Measurements from ENCODE around the gene HCFC2. TPM values are rescaled to one million over a fixed set of nuclear protein-coding genes. Genes with fewer than 3 reads are reported as not detected.
A peak's percentile ranks its signal among the peaks of the same experiment; 100 is the strongest.

HCFC2 gene
- total and polyA plus RNA-seq, 4 donors: 9.1 to 32.3 (median 20.1) TPM

DNA sequence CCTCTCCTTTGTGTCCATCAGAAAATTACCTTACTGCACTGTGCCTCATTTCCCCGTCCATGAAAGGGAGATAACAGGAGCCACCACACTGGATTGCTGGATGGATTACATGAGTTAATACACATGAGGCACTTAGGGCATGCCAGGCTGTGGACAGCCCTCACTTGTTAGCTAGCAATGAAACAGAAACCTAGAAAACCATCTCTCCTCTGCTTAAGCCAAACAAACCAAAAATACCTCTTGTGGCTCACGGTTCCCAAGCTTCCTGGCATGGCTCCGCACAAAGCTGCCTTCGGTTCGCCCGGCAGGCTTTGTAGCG lies 660 bp upstream of the HCFC2 start:
- H3K9me3 ChIP-seq (ENCODE audit: control insufficient read depth, low read length): no peaks in the 10 kb centered on the region
- intact Hi-C loops (cut with DNase I): loop anchor here in 1 of 2 donors (5.0 kb wide), 1 partner anchor 96 kb away; the partner anchor contains the start of gene TDG
- DNase-seq (no peak), ATAC-seq (ENCODE audit: low FRiP score) (peak; percentile 41)
- 0% methylated on average over 7 of the region's 7 CpGs for WGBS, 2 donors
- peak overlapping the region; percentile 31 to 85 for H3K27ac ChIP-seq (ENCODE audit: low read depth in 1 of 2, low read length in 2 of 2)
- H3K27me3 ChIP-seq (ENCODE audit: control insufficient read depth in 1 of 2, insufficient read depth in 2 of 2, low read length in 1 of 2): no peaks in the 10 kb centered on the region
- H3K36me3 ChIP-seq (ENCODE audit: control insufficient read depth in 1 of 2, insufficient read depth in 2 of 2, low read length in 1 of 2): no peaks in the 10 kb centered on the region
- H3K4me1 ChIP-seq (ENCODE audit: control insufficient read depth in 1 of 2, insufficient read depth in 2 of 2, low read length in 2 of 2): peaks cover 2 to 4% of the 10 kb centered on the region in 2 donors
- peak overlapping the region; percentile 36 to 96 for H3K4me3 ChIP-seq (ENCODE audit: low read length in 2 of 2)

DNA sequence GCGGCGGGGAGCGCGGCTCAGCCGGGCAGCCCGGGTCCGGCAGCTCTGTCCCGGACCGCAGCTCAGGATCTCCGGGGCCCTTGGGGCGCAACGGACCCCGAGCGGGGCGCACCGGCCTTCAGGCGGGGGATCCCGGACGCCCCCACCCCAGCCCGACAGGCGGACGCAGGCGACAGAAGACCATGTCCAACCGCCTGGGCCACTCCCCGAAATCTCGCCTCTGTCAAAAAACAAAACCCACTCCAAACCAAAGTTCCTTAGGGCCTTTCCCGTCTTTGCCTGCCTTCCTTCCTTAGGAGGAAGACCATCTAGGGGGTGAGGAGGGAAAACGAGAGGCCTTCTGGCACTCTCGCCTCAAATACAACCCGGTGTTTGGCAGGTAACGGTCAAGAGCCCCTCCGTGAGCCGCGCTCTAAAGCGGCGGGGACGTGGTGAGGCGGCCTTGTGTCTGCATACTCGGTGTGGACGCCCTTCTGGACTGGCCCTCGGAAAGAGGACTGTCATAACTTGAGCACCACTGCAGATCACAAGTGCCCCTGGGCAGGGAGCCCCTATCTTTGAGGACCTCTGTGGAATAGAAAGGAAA lies 604 bp downstream of the HCFC2 start:
- Histone ChIP-seq H3K27ac (ENCODE audit: low read depth in 1 of 2, low read length in 2 of 2) (peak overlapping the region in 1 of 2 donors; percentile 55), H3K4me3 (ENCODE audit: low read length in 2 of 2) (peak overlapping the region; percentile 80 to 96), H3K36me3 (ENCODE audit: control insufficient read depth in 1 of 2, insufficient read depth in 2 of 2, low read length in 1 of 2) (peaks cover 0 to 2% of the 10 kb centered on the region in 2 donors), H3K4me1 (ENCODE audit: control insufficient read depth in 1 of 2, insufficient read depth in 2 of 2, low read length in 2 of 2) (peaks cover 2 to 4% of the 10 kb centered on the region in 2 donors), H3K27me3 (ENCODE audit: control insufficient read depth in 1 of 2, insufficient read depth in 2 of 2, low read length in 1 of 2) (no peaks in the 10 kb centered on the region), H3K9me3 (ENCODE audit: control insufficient read depth, low read length) (no peaks in the 10 kb centered on the region)
- intact Hi-C loops (cut with DNase I): loop anchor here in 1 of 2 donors (5.0 kb wide), 1 partner anchor 98 kb away; the partner anchor contains the start of gene TDG
- ATAC-seq (ENCODE audit: low FRiP score) (no peak), DNase-seq (peak in 1 of 2 donors; percentile 48)
- WGBS, 2 donors: 0% methylated on average over 33 to 41 of the region's 41 CpGs

DNA sequence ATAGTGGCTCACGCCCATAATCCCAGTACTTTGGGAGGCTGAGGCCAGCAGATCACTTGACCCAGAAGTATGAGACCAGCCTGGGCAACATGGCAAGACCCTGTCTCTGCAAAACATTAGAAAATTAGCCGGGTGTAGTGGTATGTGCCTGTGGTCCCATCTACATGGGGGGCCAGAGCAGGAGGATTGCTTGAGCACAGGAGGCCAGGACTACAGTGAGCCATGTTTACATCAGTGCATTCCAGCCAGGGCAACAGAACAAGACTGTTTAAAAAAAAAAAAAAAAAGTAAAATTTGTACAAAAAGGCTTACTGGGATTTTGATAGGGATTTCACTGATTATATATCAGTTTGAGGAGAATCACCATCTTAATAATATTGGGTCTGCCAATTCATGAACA lies 7.8 kb downstream of the HCFC2 start:
- peaks cover 2 to 4% of the 10 kb centered on the region in 2 donors for H3K36me3 ChIP-seq (ENCODE audit: control insufficient read depth in 1 of 2, insufficient read depth in 2 of 2, low read length in 1 of 2)
- no peaks in the 10 kb centered on the region for H3K9me3 ChIP-seq (ENCODE audit: control insufficient read depth, low read length)
- no peak for DNase-seq
- no peak for ATAC-seq (ENCODE audit: low FRiP score)
- no peaks in the 10 kb centered on the region for H3K4me1 ChIP-seq (ENCODE audit: control insufficient read depth in 1 of 2, insufficient read depth in 2 of 2, low read length in 2 of 2)
- no peak overlapping the region for H3K27ac ChIP-seq (ENCODE audit: low read depth in 1 of 2, low read length in 2 of 2)
- intact Hi-C loops (cut with DNase I): no loop called here
- 96 to 98% methylated on average over 2 of the region's 2 CpGs for WGBS, 2 donors
- no peaks in the 10 kb centered on the region for H3K27me3 ChIP-seq (ENCODE audit: control insufficient read depth in 1 of 2, insufficient read depth in 2 of 2, low read length in 1 of 2)
- H3K4me3 ChIP-seq (ENCODE audit: low read length in 2 of 2): no peak overlapping the region

DNA sequence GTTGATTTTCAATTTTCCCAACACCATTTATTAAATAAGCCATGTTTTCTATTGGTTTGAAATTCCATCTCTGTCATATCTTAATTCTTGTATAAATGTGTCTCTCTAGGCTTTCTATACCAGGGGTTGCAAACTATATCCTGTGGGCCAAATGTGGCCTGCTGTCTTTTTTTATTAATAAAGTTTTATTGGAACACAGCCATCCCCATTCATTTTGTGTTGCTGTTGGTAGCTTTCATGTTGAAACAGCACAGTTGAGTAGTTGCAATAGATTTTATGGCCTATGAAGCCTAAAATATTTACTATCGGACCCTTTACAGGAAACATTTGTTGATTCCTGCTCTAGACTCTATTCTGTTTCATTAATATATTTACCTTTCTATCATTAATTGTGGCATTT lies 9.4 kb downstream of the HCFC2 start:
- Histone ChIP-seq H3K4me1 (ENCODE audit: control insufficient read depth in 1 of 2, insufficient read depth in 2 of 2, low read length in 2 of 2) (no peaks in the 10 kb centered on the region), H3K27me3 (ENCODE audit: control insufficient read depth in 1 of 2, insufficient read depth in 2 of 2, low read length in 1 of 2) (no peaks in the 10 kb centered on the region), H3K9me3 (ENCODE audit: control insufficient read depth, low read length) (no peaks in the 10 kb centered on the region), H3K4me3 (ENCODE audit: low read length in 2 of 2) (no peak overlapping the region), H3K36me3 (ENCODE audit: control insufficient read depth in 1 of 2, insufficient read depth in 2 of 2, low read length in 1 of 2) (peaks cover 2 to 4% of the 10 kb centered on the region in 2 donors), H3K27ac (ENCODE audit: low read depth in 1 of 2, low read length in 2 of 2) (no peak overlapping the region)
- intact Hi-C loops (cut with DNase I): no loop called here
- no peak for ATAC-seq (ENCODE audit: low FRiP score)
- no peak for DNase-seq
- WGBS, 2 donors: 95 to 96% methylated on average over 1 of the region's 1 CpG

DNA sequence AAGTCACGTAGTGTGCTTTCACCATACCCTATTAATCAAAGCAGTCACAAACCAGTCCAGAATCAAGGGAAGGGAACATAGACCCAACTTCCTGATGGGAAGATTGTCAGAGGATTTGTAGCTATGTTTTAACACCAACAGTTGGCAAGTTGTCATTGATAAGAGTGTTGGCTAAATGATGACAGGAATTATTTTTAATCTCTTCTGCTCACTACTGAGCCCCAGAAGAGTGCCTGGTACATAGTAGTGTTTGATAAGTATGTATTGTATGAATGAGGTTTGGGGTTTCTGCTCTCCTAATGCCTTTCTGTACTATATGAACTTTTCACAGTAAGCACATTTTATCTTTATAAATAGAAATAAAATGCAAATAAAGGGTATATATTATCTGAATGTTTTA lies 14.7 kb downstream of the HCFC2 start:
- Histone ChIP-seq H3K4me3 (ENCODE audit: low read length in 2 of 2) (no peak overlapping the region), H3K4me1 (ENCODE audit: control insufficient read depth in 1 of 2, insufficient read depth in 2 of 2, low read length in 2 of 2) (no peaks in the 10 kb centered on the region), H3K9me3 (ENCODE audit: control insufficient read depth, low read length) (no peaks in the 10 kb centered on the region), H3K27me3 (ENCODE audit: control insufficient read depth in 1 of 2, insufficient read depth in 2 of 2, low read length in 1 of 2) (no peaks in the 10 kb centered on the region), H3K27ac (ENCODE audit: low read depth in 1 of 2, low read length in 2 of 2) (no peak overlapping the region), H3K36me3 (ENCODE audit: control insufficient read depth in 1 of 2, insufficient read depth in 2 of 2, low read length in 1 of 2) (peaks cover 1 to 4% of the 10 kb centered on the region in 2 donors)
- intact Hi-C loops (cut with DNase I): no loop called here
- 55 to 67% methylated on average over 1 of the region's 1 CpG for WGBS, 2 donors
- ATAC-seq (ENCODE audit: low FRiP score) (no peak), DNase-seq (no peak)

DNA sequence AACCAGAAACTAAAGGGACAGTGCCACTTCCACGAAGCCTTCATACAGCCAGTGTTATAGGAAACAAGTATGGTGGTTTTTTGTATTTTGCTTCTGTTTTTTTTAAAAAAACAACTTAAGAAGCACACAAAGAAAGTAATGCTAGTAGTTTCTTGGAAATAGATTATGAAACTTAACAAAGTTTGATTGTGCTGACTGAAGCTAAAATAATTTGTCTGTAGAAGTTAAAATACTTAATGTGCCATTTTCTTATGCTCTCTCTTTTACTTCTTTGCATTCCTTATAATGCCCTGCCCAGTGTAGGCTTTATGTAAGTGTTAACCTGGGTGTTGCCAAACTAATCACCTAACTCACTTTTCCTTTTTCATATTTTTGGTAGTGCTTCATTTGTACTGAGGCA lies 16.4 kb downstream of the HCFC2 start:
- H3K4me3 ChIP-seq (ENCODE audit: low read length in 2 of 2): no peak overlapping the region
- no peaks in the 10 kb centered on the region for H3K9me3 ChIP-seq (ENCODE audit: control insufficient read depth, low read length)
- no peaks in the 10 kb centered on the region for H3K4me1 ChIP-seq (ENCODE audit: control insufficient read depth in 1 of 2, insufficient read depth in 2 of 2, low read length in 2 of 2)
- DNase-seq: no peak
- WGBS, 2 donors: 75 to 78% methylated on average over 1 of the region's 1 CpG
- H3K27me3 ChIP-seq (ENCODE audit: control insufficient read depth in 1 of 2, insufficient read depth in 2 of 2, low read length in 1 of 2): no peaks in the 10 kb centered on the region
- H3K27ac ChIP-seq (ENCODE audit: low read depth in 1 of 2, low read length in 2 of 2): no peak overlapping the region
- peaks cover 3 to 4% of the 10 kb centered on the region in 2 donors for H3K36me3 ChIP-seq (ENCODE audit: control insufficient read depth in 1 of 2, insufficient read depth in 2 of 2, low read length in 1 of 2)
- intact Hi-C loops (cut with DNase I): no loop called here
- ATAC-seq (ENCODE audit: low FRiP score): no peak

DNA sequence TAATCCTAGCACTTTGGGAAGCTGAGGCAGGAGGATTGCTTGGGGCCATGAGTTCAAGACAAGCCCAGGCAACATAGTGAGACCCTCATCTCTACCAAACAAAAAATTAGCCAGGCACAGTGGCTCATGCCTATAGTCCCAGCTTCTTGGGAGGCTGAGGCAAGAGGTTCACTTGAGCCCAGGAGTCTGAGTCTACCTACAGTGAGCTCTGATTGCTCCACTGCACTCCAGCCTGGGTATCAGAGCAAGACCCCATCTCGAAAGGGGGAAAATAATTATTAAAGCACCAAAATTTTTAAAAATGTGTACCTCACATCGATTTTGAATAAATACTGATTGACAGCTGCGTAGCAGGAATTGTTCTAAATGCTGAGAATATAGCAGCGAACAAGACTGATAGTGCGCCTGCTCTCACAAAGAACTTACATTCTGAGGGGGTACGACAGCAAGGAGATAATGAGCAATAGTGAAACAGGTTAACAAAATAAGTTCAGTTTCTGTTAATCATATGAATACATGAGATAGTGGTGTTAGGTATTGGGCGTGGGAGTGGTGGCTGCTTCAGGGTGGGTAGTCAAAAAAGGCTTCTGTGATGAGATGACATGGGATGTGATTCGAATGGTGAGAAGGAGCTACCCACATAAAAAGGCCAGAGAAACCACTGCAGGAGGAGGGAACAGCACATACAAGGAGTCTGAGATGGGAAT lies 19.6 kb downstream of the HCFC2 start:
- Histone ChIP-seq H3K36me3 (ENCODE audit: control insufficient read depth in 1 of 2, insufficient read depth in 2 of 2, low read length in 1 of 2) (peaks cover 4 to 7% of the 10 kb centered on the region in 2 donors), H3K9me3 (ENCODE audit: control insufficient read depth, low read length) (no peaks in the 10 kb centered on the region), H3K4me1 (ENCODE audit: control insufficient read depth in 1 of 2, insufficient read depth in 2 of 2, low read length in 2 of 2) (no peaks in the 10 kb centered on the region), H3K27me3 (ENCODE audit: control insufficient read depth in 1 of 2, insufficient read depth in 2 of 2, low read length in 1 of 2) (no peaks in the 10 kb centered on the region), H3K4me3 (ENCODE audit: low read length in 2 of 2) (no peak overlapping the region), H3K27ac (ENCODE audit: low read depth in 1 of 2, low read length in 2 of 2) (no peak overlapping the region)
- DNase-seq: no peak
- WGBS, 2 donors: 94 to 95% methylated on average over 8 of the region's 8 CpGs
- ATAC-seq (ENCODE audit: low FRiP score): no peak
- intact Hi-C loops (cut with DNase I): no loop called here

DNA sequence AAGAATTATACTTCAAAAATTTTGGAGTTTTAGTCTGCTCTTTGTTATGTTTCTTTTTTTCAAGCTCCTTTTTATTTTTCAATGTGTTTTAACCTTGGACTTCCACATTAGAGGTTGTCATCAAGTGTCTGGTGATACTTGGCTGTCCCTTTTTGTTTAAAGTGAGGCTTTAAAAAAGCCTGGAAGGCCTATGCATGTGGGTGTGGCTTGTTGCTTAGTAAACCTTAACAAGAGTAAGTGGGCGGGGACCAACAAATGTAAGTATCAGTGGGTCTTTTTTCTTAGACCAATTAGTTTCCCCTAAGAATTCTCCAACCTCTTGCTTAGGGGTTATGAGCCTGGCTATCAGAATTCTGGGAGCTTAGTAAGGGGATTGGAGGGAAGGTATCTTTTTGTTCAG lies 26.4 kb downstream of the HCFC2 start:
- ATAC-seq (ENCODE audit: low FRiP score): no peak
- Histone ChIP-seq H3K27ac (ENCODE audit: low read depth in 1 of 2, low read length in 2 of 2) (no peak overlapping the region), H3K27me3 (ENCODE audit: control insufficient read depth in 1 of 2, insufficient read depth in 2 of 2, low read length in 1 of 2) (no peaks in the 10 kb centered on the region), H3K4me1 (ENCODE audit: control insufficient read depth in 1 of 2, insufficient read depth in 2 of 2, low read length in 2 of 2) (no peaks in the 10 kb centered on the region), H3K36me3 (ENCODE audit: control insufficient read depth in 1 of 2, insufficient read depth in 2 of 2, low read length in 1 of 2) (peaks cover 4 to 6% of the 10 kb centered on the region in 2 donors), H3K9me3 (ENCODE audit: control insufficient read depth, low read length) (no peaks in the 10 kb centered on the region), H3K4me3 (ENCODE audit: low read length in 2 of 2) (no peak overlapping the region)
- intact Hi-C loops (cut with DNase I): no loop called here
- WGBS, 2 donors: 94 to 96% methylated on average over 1 of the region's 1 CpG
- no peak for DNase-seq

DNA sequence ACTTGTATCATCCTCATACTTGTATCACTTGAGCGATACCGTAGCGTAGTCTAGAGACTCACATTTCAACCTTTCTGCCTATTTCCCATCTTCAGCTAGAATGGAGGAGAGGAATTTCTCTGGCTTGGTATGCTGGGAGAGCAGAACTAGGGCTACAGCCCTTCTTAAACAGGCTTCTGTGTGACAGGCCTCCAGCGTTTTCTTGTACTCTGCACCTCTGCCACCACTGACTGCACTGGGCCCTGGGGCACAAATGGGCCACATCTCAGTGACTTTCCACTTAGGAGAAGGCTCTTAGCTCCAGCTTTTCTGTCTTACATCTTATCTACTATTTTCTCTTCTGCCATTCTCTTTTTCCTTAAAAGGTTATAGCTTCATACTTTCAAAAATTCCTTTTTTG lies 26.8 kb downstream of the HCFC2 start:
- H3K36me3 ChIP-seq (ENCODE audit: control insufficient read depth in 1 of 2, insufficient read depth in 2 of 2, low read length in 1 of 2): peaks cover 4 to 6% of the 10 kb centered on the region in 2 donors
- intact Hi-C loops (cut with DNase I): no loop called here
- H3K4me3 ChIP-seq (ENCODE audit: low read length in 2 of 2): no peak overlapping the region
- no peaks in the 10 kb centered on the region for H3K27me3 ChIP-seq (ENCODE audit: control insufficient read depth in 1 of 2, insufficient read depth in 2 of 2, low read length in 1 of 2)
- no peak overlapping the region for H3K27ac ChIP-seq (ENCODE audit: low read depth in 1 of 2, low read length in 2 of 2)
- H3K9me3 ChIP-seq (ENCODE audit: control insufficient read depth, low read length): no peaks in the 10 kb centered on the region
- WGBS, 2 donors: 81 to 84% methylated on average over 4 of the region's 4 CpGs
- DNase-seq (no peak), ATAC-seq (ENCODE audit: low FRiP score) (no peak)
- no peaks in the 10 kb centered on the region for H3K4me1 ChIP-seq (ENCODE audit: control insufficient read depth in 1 of 2, insufficient read depth in 2 of 2, low read length in 2 of 2)

Data from aorta (tissue), 5 donors.